GM21390 (cell line): ENCODE data around the gene DDX54.

Source experiments
- ATAC-seq: cut with Tn5 transposase; IDR thresholded peaks from one replicate; pipeline ENCODE4 v1.9.1; 2021; ENCODE audit not compliant: unreplicated experiment

Gene DDX54

GRCh38 chr12:113164014-113164413 lies 21.3 kb downstream of the DDX54 start:
- ATAC-seq: no peak

- ATAC-seq: no peak
These were observed 22.3 kb downstream of the DDX54 start for GRCh38 chr12:113163030-113163360.

GRCh38 chr12:113162102-113163029 lies 22.9 kb downstream of the DDX54 start:
- ATAC-seq: no peak

GRCh38 chr12:113161415-113162016 lies 23.8 kb downstream of the DDX54 start:
- no peak for ATAC-seq

- ATAC-seq: no peak
These were observed 25.3 kb downstream of the DDX54 start for GRCh38 chr12:113159937-113160336.

GRCh38 chr12:113158439-113159203 lies 26.7 kb downstream of the DDX54 start:
- ATAC-seq: no peak

- ATAC-seq: no peak
These were observed 27.9 kb downstream of the DDX54 start for GRCh38 chr12:113157218-113157859.

GRCh38 chr12:113155646-113156045 lies 29.6 kb downstream of the DDX54 start:
- ATAC-seq: no peak

GRCh38 chr12:113155060-113155459 lies 30.2 kb downstream of the DDX54 start:
- ATAC-seq: no peak

- no peak for ATAC-seq
These were observed 30.8 kb downstream of the DDX54 start for GRCh38 chr12:113154351-113154973.

- ATAC-seq: peak; percentile 55
These were observed 32.2 kb downstream of the DDX54 start for GRCh38 chr12:113152835-113153814.

- no peak for ATAC-seq
These were observed 33.0 kb downstream of the DDX54 start for GRCh38 chr12:113152196-113152834.

- no peak for ATAC-seq
These were observed 33.6 kb downstream of the DDX54 start for GRCh38 chr12:113151655-113152054.

- no peak for ATAC-seq
These were observed 35.7 kb downstream of the DDX54 start, which contains the start of gene CFAP73 for GRCh38 chr12:113149361-113150150. CFAP73 (plus strand) TSS chr12:113149724; CDS start chr12:113149858, 134 bp downstream.

GRCh38 chr12:113146999-113147398 lies 38.3 kb downstream of the DDX54 start:
- no peak for ATAC-seq

GRCh38 chr12:113145720-113146551 lies 39.3 kb downstream of the DDX54 start:
- ATAC-seq: no peak

- no peak for ATAC-seq
These were observed 40.5 kb downstream of the DDX54 start for GRCh38 chr12:113144806-113145205.
